HUES6 (cell line): ENCODE results near the gene USP47.

ENCODE experiments used
- H3K27ac ChIP-seq: 2 replicates; pipeline ENCODE4 v1.7.0; 2013; ENCODE audit warnings: low read depth, mild to moderate bottlenecking, low read length, inconsistent platforms
- H3K27me3 ChIP-seq: 2 replicates; pipeline ENCODE4 v1.6.1; 2013; ENCODE audit warnings: low read length; ENCODE audit not compliant: control insufficient read depth, insufficient read depth
- H3K36me3 ChIP-seq: 2 replicates; pipeline ENCODE4 v1.6.1; 2013; ENCODE audit warnings: low read length; ENCODE audit not compliant: control insufficient read depth, insufficient read depth
- H3K4me1 ChIP-seq: 2 replicates; pipeline ENCODE4 v1.6.1; 2013; ENCODE audit warnings: low read length; ENCODE audit not compliant: control insufficient read depth, insufficient read depth
- H3K4me3 ChIP-seq: 2 replicates; pipeline ENCODE4 v1.5.1; 2013; ENCODE audit warnings: low read depth, low read length
- H3K9ac ChIP-seq: one replicate; pipeline ENCODE4 v1.6.1; 2013; ENCODE audit warnings: mild to moderate bottlenecking, low read length
- H3K9me3 ChIP-seq: 2 replicates; pipeline ENCODE4 v1.6.1; 2013; ENCODE audit warnings: low read depth, low read length; ENCODE audit not compliant: control insufficient read depth, insufficient read depth

USP47 gene

DNA sequence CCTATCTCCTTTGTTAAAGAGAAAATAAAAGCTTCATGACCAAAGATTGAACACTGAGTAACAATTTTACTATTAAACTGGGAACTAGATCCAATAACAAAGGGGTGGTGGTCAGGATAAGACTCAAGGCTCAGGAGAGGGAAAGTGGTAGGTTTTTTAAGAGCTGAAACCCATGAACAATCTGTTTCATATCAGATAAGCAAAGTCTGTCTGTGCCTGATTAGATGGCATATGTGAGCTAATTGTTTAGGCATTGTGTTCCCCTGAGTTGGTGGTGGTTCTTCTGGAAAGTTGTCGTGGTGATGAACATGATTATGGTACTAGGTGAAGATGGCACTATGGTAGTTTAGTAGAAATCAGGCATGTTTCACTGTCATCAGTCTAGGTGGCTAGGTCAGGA, 24.4 kb downstream of the USP47 start:
- Histone ChIP-seq H3K9me3 (peaks cover 18% of the 10 kb centered on the region; the same call in 1 of the 2 replicates), H3K27ac (no peak overlapping the region), H3K9ac (no peak overlapping the region), H3K27me3 (no peaks in the 10 kb centered on the region), H3K36me3 (no peaks in the 10 kb centered on the region), H3K4me1 (peaks cover 17% of the 10 kb centered on the region), H3K4me3 (no peak overlapping the region)

DNA sequence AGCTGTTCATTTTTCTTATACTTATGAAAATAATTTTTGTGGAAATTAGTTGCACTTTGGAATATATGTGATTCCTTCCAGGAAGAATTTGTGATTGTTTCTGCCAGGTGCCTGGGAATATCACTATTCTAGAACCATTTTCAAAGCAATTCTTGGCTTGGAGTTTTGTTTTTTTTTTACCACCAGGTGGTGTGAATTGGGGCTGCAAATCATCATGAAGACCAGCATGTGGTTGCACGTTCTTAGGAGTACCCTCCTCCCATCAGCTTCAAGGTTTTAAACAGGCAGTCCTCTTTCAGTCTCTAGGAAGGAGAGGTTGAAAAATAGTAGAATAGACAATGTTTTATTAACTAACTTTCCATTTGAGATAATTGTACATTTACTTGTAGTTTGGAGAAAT, 25.9 kb downstream of the USP47 start:
- H3K9me3 ChIP-seq: peaks cover 18% of the 10 kb centered on the region; the same call in 1 of the 2 replicates

DNA sequence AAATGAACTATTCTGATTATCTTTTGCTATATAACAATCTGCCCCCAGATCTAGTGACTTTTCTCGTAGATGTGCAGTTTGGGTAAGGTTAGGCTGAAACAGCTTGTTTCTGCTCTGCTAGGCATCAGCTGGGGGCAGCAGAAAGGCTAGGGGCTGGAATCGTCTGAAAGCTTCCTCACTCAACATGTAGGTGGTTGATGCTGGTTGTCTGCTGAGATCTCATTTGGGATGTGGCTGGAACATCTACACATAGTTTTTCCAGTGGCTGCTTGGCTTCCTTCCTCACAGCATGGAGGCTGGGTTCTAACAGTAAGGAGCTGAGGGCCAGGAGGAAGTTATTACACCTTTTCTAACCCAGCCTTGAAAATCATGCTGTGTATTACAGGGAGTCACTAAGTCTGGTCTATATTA, 30.2 kb downstream of the USP47 start:
- Histone ChIP-seq H3K9me3 (peaks cover 9% of the 10 kb centered on the region; the same call in 1 of the 2 replicates), H3K27me3 (no peaks in the 10 kb centered on the region), H3K4me3 (no peak overlapping the region), H3K4me1 (peaks cover 16% of the 10 kb centered on the region), H3K9ac (no peak overlapping the region), H3K36me3 (no peaks in the 10 kb centered on the region), H3K27ac (no peak overlapping the region)

More for the DNA sequence above, 25.9 kb downstream of the USP47 start:
- peaks cover 27% of the 10 kb centered on the region for H3K4me1 ChIP-seq
- no peak overlapping the region for H3K9ac ChIP-seq
- no peaks in the 10 kb centered on the region for H3K27me3 ChIP-seq
- no peak overlapping the region for H3K4me3 ChIP-seq
- no peak overlapping the region for H3K27ac ChIP-seq
- no peaks in the 10 kb centered on the region for H3K36me3 ChIP-seq

DNA sequence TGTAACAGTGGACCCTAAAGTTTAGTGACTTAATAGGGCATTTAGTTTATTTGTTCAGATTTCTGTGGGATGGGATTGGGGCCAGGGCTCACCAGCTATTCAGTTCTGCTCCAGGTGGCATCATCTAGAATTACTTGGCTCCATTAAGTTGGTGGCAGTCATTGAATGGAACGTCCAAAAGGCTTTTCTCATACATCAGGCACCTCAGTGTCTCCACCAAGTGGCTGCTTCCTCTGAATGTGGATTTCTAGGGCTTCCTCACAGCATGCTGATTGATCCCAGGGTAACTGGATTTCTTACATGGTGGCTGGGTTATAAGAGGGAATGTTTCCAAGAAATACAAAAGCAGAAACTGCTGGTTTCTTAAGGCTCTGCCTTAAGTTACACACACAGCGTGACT, 34.7 kb downstream of the USP47 start:
- Histone ChIP-seq H3K36me3 (no peaks in the 10 kb centered on the region), H3K27ac (no peak overlapping the region), H3K27me3 (no peaks in the 10 kb centered on the region), H3K4me1 (peaks cover 9% of the 10 kb centered on the region), H3K4me3 (no peak overlapping the region), H3K9ac (no peak overlapping the region), H3K9me3 (no peaks in the 10 kb centered on the region)

DNA sequence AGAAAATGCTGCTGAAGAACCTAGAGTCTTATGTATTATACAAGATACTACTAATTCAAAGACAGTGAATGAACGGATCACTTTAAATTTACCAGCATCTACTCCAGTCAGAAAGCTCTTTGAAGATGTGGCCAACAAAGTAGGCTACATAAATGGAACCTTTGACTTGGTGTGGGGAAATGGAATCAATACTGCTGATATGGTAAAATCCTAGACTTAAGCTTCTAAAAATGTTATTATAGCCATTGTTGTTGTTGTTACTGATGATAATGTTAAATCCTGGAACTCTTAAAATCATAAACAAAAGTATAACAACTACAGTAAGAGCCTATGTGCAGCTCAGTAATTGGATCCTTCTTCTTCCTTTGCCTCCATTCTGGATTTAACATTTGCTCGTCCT, 38.4 kb downstream of the USP47 start:
- no peaks in the 10 kb centered on the region for H3K9me3 ChIP-seq
- H3K4me3 ChIP-seq: no peak overlapping the region
- H3K36me3 ChIP-seq: peaks cover 15% of the 10 kb centered on the region
- H3K4me1 ChIP-seq: no peaks in the 10 kb centered on the region
- no peak overlapping the region for H3K9ac ChIP-seq
- no peaks in the 10 kb centered on the region for H3K27me3 ChIP-seq
- H3K27ac ChIP-seq: no peak overlapping the region

DNA sequence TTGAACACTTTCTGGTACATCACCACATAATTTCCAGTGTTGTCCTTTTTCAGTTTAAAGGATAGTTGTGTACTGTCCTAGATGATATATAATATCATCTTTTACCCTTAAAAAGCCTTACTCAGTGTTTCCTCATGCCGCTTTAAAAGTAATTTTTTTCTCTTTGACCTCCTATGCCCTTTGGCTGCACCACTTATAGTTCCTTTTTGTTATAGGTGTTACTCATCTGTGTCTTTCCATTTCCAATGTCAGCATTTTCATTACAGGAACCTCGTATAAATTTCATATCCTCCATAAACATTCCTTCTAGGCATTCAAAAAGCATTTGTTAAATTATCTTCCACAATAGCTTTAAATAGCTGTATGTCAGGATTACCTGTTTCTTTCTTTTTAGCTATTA, 40.8 kb downstream of the USP47 start:
- H3K27ac ChIP-seq: no peak overlapping the region
- H3K9ac ChIP-seq: no peak overlapping the region
- no peak overlapping the region for H3K4me3 ChIP-seq
- no peaks in the 10 kb centered on the region for H3K9me3 ChIP-seq
- H3K4me1 ChIP-seq: no peaks in the 10 kb centered on the region
- H3K27me3 ChIP-seq: no peaks in the 10 kb centered on the region
- H3K36me3 ChIP-seq: peaks cover 36% of the 10 kb centered on the region

DNA sequence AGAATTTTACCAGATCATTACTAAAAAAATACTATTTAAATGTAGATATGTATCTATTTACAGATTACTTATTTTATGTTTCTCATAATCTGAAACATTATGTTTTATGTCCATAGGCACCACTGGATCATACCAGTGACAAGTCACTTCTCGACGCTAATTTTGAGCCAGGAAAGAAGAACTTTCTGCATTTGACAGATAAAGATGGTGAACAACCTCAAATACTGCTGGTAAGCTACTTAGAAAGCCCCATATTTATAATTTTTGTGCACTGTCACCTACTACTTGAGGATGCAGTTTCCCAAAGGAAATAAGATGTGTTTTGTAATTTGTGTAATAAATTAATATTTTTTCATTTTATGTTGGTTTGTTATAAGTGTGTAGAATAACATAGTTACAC, 42.6 kb downstream of the USP47 start:
- Histone ChIP-seq H3K9ac (no peak overlapping the region), H3K4me1 (no peaks in the 10 kb centered on the region), H3K36me3 (peaks cover 36% of the 10 kb centered on the region), H3K27ac (no peak overlapping the region), H3K9me3 (no peaks in the 10 kb centered on the region), H3K4me3 (no peak overlapping the region), H3K27me3 (no peaks in the 10 kb centered on the region)

DNA sequence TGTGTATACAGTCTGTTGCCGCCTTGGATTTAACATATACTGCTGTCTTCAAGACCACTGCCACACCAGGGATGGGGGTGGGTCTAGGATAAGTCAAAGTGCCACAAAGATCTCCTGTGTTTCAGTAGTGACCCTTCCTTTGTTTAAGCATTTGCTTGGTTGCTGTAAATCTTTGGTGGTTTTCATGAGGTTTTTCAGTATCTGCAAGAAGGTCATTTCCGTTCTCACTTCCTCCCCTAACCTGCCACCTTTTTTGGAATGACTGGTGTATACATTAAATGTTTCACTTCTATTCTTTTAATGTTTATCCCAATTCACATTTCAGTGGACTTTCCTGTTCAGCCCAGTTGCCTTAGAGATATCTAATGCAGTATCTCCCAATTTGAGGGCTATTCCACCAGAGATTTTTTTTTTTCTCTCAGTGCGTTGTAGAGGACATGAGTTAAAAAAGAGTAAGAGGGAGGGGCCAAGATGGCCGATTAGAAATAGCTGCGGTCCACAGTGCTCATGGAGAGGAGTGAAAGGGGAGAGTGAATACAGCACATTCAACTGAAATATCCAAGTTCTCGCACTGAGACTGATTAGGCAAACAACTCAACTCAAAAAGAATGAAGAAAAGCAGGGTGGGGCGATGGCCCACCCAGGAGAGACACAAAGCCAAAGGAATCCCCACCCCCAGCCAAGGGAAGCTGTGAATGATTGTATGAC, 43.2 kb downstream of the USP47 start:
- Histone ChIP-seq H3K27me3 (no peaks in the 10 kb centered on the region), H3K36me3 (peaks cover 36% of the 10 kb centered on the region), H3K4me3 (no peak overlapping the region), H3K4me1 (no peaks in the 10 kb centered on the region), H3K9ac (no peak overlapping the region), H3K27ac (no peak overlapping the region), H3K9me3 (no peaks in the 10 kb centered on the region)

DNA sequence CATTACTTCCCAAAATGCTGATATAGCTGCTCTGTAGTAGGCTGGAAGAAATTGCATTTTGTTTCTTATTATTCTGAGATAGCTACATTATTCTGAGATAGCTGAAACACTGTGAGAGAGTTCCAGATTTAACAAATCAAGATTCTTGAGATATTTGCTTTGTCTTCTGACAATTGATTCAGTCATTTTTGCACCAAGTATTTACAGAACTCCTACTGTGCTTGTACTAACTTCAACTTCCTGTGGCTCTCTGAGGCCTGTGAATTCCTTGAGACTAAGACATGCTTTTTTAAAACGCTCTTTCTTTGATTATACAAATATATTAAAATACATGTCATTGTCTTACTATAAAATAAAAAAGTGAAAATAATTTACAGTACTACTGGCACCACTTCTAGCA, 52.7 kb downstream of the USP47 start:
- H3K27ac ChIP-seq: 0 out of 2 replicates have a peak overlapping the region, but pooled peaks have one; percentile 1
- H3K9me3 ChIP-seq: no peaks in the 10 kb centered on the region
- H3K9ac ChIP-seq: no peak overlapping the region
- H3K4me1 ChIP-seq: no peaks in the 10 kb centered on the region
- no peaks in the 10 kb centered on the region for H3K27me3 ChIP-seq
- no peak overlapping the region for H3K4me3 ChIP-seq
- H3K36me3 ChIP-seq: peaks cover 6% of the 10 kb centered on the region

DNA sequence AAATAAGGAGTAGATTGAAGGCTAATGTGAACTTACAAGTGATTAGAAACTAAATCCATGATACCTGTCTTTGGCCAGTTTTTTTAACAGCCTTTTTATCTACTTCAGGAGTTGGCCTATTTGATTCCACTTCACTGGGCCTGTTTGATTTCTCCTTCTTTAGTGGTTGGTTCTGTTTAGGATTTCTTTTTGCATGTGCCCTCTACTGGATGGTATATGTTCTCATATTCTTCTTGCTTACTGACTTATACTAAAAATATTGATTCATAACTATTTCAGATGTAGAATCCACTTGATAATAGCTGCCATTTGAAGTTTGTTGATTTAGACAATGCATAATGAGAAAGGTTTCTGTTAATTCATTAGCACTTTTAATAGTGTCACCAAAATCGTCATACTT, 53.9 kb downstream of the USP47 start:
- no peak overlapping the region for H3K27ac ChIP-seq
- H3K4me1 ChIP-seq: no peaks in the 10 kb centered on the region
- H3K9me3 ChIP-seq: no peaks in the 10 kb centered on the region
- no peaks in the 10 kb centered on the region for H3K27me3 ChIP-seq
- no peak overlapping the region for H3K4me3 ChIP-seq
- peaks cover 6% of the 10 kb centered on the region for H3K36me3 ChIP-seq
- no peak overlapping the region for H3K9ac ChIP-seq

DNA sequence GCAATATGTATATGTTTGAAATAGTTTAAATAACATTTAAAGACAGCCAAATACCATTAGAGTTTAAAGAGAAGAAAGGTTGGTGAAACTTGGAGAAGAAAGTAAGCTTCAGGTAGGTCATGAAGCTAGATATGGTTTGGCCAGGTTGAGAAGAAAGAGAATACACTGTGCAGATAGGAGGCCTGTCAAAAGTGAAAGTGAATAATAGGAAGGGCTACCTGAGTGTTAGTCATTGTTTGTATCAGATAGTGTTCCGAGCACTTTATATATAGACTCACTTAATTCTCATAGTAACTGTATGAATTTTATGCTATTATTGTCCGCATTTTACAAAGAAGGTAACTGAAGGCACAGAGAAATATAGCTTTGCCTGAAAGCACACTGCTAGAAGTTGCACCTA, 56.9 kb downstream of the USP47 start:
- Histone ChIP-seq H3K4me1 (no peaks in the 10 kb centered on the region), H3K27ac (no peak overlapping the region), H3K27me3 (no peaks in the 10 kb centered on the region), H3K9ac (no peak overlapping the region), H3K4me3 (no peak overlapping the region), H3K36me3 (peaks cover 8% of the 10 kb centered on the region; the same call in 1 of the 2 replicates), H3K9me3 (no peaks in the 10 kb centered on the region)
